HepG2 (cell line): ENCODE measurements around the gene JSRP1. TPM values are rescaled to one million over a fixed set of nuclear protein-coding genes. Genes with fewer than 3 reads are reported as not detected.

Source experiments
- ATAC-seq: fragments of 200-7000 bp; cut with Tn5 transposase; 3 replicates; pipeline ENCODE4 v1.9.1; 2020; ENCODE audit warnings: mild to moderate bottlenecking, moderate library complexity
- BruUV-seq: library from RNA; stranded (reverse); fragments of 400-500 nt; replicated peaks from 2 replicates; lab custom pipeline; 2021; lab: Mats Ljungman, UMichigan
- CTCF ChIA-PET: fragments of 300-600 bp; formaldehyde crosslinking; extraction: SDS; loops from one replicate; lab custom pipeline; 2021; ENCODE audit warnings: low total read pairs, inconsistent platforms, low intra/inter-chr PET ratio; lab: Yijun Ruan, JAX
- POLR2A ChIA-PET: fragments of 350-600 bp; sonication (Branson Sonifier 250); formaldehyde crosslinking; loops from one replicate; lab custom pipeline; 2020; ENCODE audit warnings: antibody characterized with exemption, inconsistent platforms; lab: Yijun Ruan, JAX
- DNase-seq: peaks from one replicate; pipeline ENCODE4 v3.0.0-alpha.2; 2015; ENCODE audit warnings: low spot score
- FAIRE-seq: peaks from 3 replicates; lab custom pipeline; 2011; peaks lifted over from hg19 to GRCh38; lab: Jason Lieb, UNC
- H2AFZ ChIP-seq: one replicate; pipeline ENCODE4 v1.6.1; 2011; ENCODE audit warnings: low read length, inconsistent platforms
- H3K27ac ChIP-seq: fragments of 300-600 bp; 3 replicates; pipeline ENCODE4 v1.8.0; 2011; ENCODE audit warnings: mixed run types, mild to moderate bottlenecking, mixed read lengths, low read length, inconsistent platforms; ENCODE audit not compliant: insufficient read depth; ENCODE audit errors: extremely low read length
- H3K27me3 ChIP-seq, 2 experiments: fragments of 200-600 bp in 1 of 2; 2 replicates in 1 of 2; 3 replicates in 1 of 2; pipeline versions ENCODE4 v1.6.0 to v1.8.0; 2011; ENCODE audit warnings: low read length in 2 of 2, mild to moderate bottlenecking in 2 of 2, moderate library complexity in 2 of 2, inconsistent platforms in 1 of 2; ENCODE audit not compliant: insufficient read depth in 2 of 2, control insufficient read depth in 1 of 2
- H3K36me3 ChIP-seq, 2 experiments: fragments of 200-600 bp in 1 of 2; replicated peaks in 1 of 2; 2 replicates in 1 of 2; 3 replicates in 1 of 2; pipeline versions ENCODE4 v1.5.1 to v1.8.0; 2011; ENCODE audit warnings: low read length in 2 of 2, inconsistent platforms in 1 of 2; ENCODE audit not compliant: insufficient read depth in 2 of 2, control insufficient read depth in 1 of 2
- H3K4me1 ChIP-seq: 2 replicates; pipeline ENCODE4 v1.5.1; 2012; ENCODE audit warnings: low read length, inconsistent platforms; ENCODE audit not compliant: insufficient read depth
- H3K4me2 ChIP-seq: 2 replicates; pipeline ENCODE4 v1.6.0; 2011; ENCODE audit warnings: low read depth, low read length, inconsistent platforms
- H3K4me3 ChIP-seq, 3 experiments: fragments of 200-600 bp in 1 of 3; sonication (generic), shearing (Covaris generic) in 1 of 3; replicated peaks in 1 of 3; 2 replicates each; pipeline ENCODE4 v1.5.1; 2011 to 2016; ENCODE audit warnings: low read length in 3 of 3, inconsistent platforms in 2 of 3, low read depth in 2 of 3, mild to moderate bottlenecking in 2 of 3, control low read depth in 1 of 3, mixed read lengths in 1 of 3; ENCODE audit not compliant: insufficient read depth in 1 of 3
- H3K79me2 ChIP-seq: one replicate; pipeline ENCODE4 v1.6.1; 2011; ENCODE audit warnings: low read length, inconsistent platforms; ENCODE audit not compliant: insufficient read depth
- H3K9ac ChIP-seq: 2 replicates; pipeline ENCODE4 v1.6.0; 2011; ENCODE audit warnings: mild to moderate bottlenecking, low read depth, low read length, inconsistent platforms; ENCODE audit not compliant: insufficient read depth
- H3K9me3 ChIP-seq: 2 replicates; pipeline ENCODE4 v1.5.1; 2012; ENCODE audit warnings: mild to moderate bottlenecking, low read length
- H4K20me1 ChIP-seq: 2 replicates; pipeline ENCODE4 v1.6.0; 2011; ENCODE audit warnings: inconsistent platforms, mild to moderate bottlenecking, low read length, moderate library complexity; ENCODE audit not compliant: insufficient read depth
- CTCF ChIP-seq: sonication (generic); formaldehyde crosslinking; IDR thresholded peaks from 2 replicates; pipeline ENCODE4 v1.5.0; 2020; ENCODE audit warnings: mild to moderate bottlenecking, missing genetic modification reagents, moderate library complexity
- STAG1 ChIP-seq: sonication (generic); formaldehyde crosslinking; IDR thresholded peaks from 2 replicates; pipeline ENCODE4 v1.4.0; 2020; ENCODE audit warnings: missing genetic modification reagents
- ZBTB33 ChIP-seq: sonication (generic); formaldehyde crosslinking; IDR thresholded peaks from 2 replicates; pipeline ENCODE4 v1.4.0; 2020; ENCODE audit warnings: missing genetic modification reagents
- ZNF263 ChIP-seq: sonication (generic); formaldehyde crosslinking; IDR thresholded peaks from 2 replicates; pipeline ENCODE4 v1.4.0; 2020; ENCODE audit warnings: missing genetic modification reagents
- WGBS: methylation state at CpG from one replicate; pipeline ENCODE4 v1.1.6; 2017; ENCODE audit warnings: low lambda C conversion rate; 5-methylcytosine and 5-hydroxymethylcytosine counted together
- in situ Hi-C: cut with HindIII; loops from 2 replicates; pipeline ENCODE4 v1.10.0; 2017; ENCODE audit warnings: low pct_unique_long_range_greater_than_20kb; ENCODE audit not compliant: extremely low pct_ligation_motif_present
- intact Hi-C: fragments of 100-400 bp; cut with micrococcal nuclease; formaldehyde crosslinking; loops from one replicate; pipeline ENCODE4 v1.10.0; 2022; ENCODE audit not compliant: unreplicated experiment
- polyA plus RNA-seq, 8 experiments: library from polyadenylated mRNA; depleted of rRNA in 3 of 8; stranded (reverse) in 7 of 8; unstranded in 1 of 8; fragments of >200 nt; fragmentation: Illumina TruSeq in 4 of 8; extraction: Trizol in 4 of 8; gene quantifications; 2 replicates each; pipeline versions ENCODE4 v1.2.1 to v1.2.3, GENCODE V29; 2011 to 2016; ENCODE audit warnings: low read depth in 4 of 8, missing spikeins in 1 of 8, mixed read lengths in 1 of 8; ENCODE audit not compliant: insufficient read depth in 1 of 8
- total RNA-seq, 5 experiments: library from RNA; depleted of rRNA; stranded (reverse); fragments of >200 nt; fragmentation: Illumina TruSeq; extraction: Trizol; gene quantifications; 2 replicates each; pipeline ENCODE4 v1.2.3, GENCODE V29; 2016; ENCODE audit warnings: low read depth in 1 of 5
- TF ChIP-seq, protein P1 (sequence below): sonication (generic); formaldehyde crosslinking; IDR thresholded peaks from 2 replicates; pipeline ENCODE4 v1.8.0; 2023; ENCODE audit warnings: mild to moderate bottlenecking, missing genetic modification reagents

The JSRP1 gene
- total and polyA plus RNA-seq, 2 of the 13 experiments (the other 11 are each of a cell fraction or from before 2014, with no cell fraction given), result 0.16 to 0.38 TPM

DNA sequence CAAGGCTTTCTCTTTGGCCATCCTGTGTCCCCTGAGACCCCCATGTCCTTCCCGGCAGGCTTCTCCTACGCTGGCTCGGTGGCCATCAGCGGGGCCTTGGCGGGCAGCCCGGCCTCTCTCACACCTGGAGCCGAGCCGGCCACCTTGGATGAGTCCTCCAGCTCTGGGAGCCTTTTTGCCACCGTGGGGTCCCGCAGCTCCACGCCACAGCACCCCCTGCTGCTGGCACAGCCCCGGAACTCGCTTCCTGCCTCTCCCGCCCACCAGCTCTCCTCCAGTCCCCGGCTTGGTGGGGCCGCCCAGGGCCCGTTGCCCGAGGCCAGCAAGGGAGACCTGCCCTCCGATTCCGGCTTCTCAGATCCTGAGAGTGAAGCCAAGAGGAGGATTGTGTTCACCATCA is 34.3 kb downstream of the JSRP1 start:
- Histone ChIP-seq H3K4me2 (no peak overlapping the region), H3K27ac (no peak overlapping the region), H3K9me3 (no peaks in the 10 kb centered on the region), H2AFZ (no peak overlapping the region), H3K27me3 (no peaks in the 10 kb centered on the region), H4K20me1 (no peaks in the 10 kb centered on the region), H3K4me3 (no peak overlapping the region), H3K79me2 (no peaks in the 10 kb centered on the region), H3K36me3 (peaks cover 24 to 64% of the 10 kb centered on the region in 2 experiments; a peak in 4 of 5 replicates), H3K9ac (no peak overlapping the region), H3K4me1 (no peaks in the 10 kb centered on the region)
- CTCF ChIA-PET, result no interaction called here
- no peak for FAIRE-seq
- WGBS, result 95% methylated on average over 17 of the region's 20 CpGs
- intact Hi-C loops (no loop called here), in situ Hi-C loops (no loop called here)
- BruUV-seq, result no TSS peak
- TF ChIP-seq, protein P1, sequence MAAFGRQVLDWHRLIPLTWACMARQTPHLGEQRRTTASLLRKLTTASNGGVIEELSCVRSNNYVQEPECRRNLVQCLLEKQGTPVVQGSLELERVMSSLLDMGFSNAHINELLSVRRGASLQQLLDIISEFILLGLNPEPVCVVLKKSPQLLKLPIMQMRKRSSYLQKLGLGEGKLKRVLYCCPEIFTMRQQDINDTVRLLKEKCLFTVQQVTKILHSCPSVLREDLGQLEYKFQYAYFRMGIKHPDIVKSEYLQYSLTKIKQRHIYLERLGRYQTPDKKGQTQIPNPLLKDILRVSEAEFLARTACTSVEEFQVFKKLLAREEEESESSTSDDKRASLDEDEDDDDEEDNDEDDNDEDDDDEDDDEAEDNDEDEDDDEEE, result no peak
- TF ChIP-seq ZNF263 (peak; percentile 46; the same call in 1 of the 2 replicates), ZBTB33 (CRISPR knock-in tag) (peak; percentile 48; the same call in 1 of the 2 replicates), CTCF (CRISPR knock-in tag) (peak; percentile 52), STAG1 (CRISPR knock-in tag) (peak; percentile 42)
- no peak for DNase-seq
- POLR2A ChIA-PET, result interaction anchor here (1.0 to 1.3 kb wide), 2 partner anchors 9 to 48 kb away, joined by 3 read pairs; no protein-coding TSS in a partner anchor
- peak; percentile 10; the same call in 1 of the 3 replicates for ATAC-seq
